Ammon's horn (tissue), 1 donor: ENCODE data around the gene VASH2.

Experiments
- DNase-seq: peaks from one replicate; pipeline ENCODE4 v3.0.0-alpha.2; 2016; ENCODE audit warnings: low spot score

VASH2 gene

GRCh38 chr1:212930986-212931678, 19.2 kb upstream of the VASH2 start:
- no peak for DNase-seq

GRCh38 chr1:212933815-212934471, 16.4 kb upstream of the VASH2 start:
- DNase-seq: no peak

GRCh38 chr1:212935387-212935981, 14.9 kb upstream of the VASH2 start:
- DNase-seq: no peak

DNA sequence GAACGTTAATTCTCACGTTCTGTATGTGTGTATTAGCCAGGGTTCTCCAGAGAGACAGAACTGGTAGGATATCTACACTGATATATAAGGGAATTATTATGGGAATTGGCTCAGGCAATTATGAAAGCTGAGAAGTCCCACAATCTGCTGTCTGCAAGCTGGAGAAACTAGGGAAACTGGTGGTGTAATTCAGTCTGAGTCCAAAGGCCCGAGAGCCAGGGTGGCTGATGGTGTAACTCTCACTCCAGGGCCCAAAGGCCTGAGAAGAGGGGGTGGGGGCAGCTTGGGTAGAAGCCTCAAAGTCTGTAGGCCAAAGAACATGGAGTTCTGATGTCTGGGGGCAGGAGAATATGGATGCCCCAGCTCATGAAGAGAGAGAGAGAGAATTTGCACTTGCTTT, 13.3 kb upstream of the VASH2 start:
- no peak for DNase-seq

DNA sequence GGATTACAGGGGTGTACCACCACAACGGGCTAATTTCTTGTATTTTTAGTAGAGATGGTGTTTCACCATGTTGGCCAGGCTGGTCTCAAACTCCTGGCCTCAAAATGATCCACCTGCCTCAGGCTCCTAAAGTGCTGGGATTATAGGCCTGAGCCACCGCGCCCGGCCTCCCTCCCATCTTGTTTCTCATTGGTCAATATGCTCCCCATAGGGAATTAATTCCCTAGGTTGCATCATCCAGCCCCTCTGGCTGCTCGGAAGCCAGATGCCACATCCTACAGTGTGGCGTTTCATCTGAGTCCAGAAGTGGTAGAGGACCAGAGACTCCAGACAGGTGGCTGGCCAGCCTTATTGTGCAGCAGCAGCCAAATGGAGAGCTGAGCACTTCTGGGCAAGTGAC, 11.5 kb upstream of the VASH2 start:
- no peak for DNase-seq

DNA sequence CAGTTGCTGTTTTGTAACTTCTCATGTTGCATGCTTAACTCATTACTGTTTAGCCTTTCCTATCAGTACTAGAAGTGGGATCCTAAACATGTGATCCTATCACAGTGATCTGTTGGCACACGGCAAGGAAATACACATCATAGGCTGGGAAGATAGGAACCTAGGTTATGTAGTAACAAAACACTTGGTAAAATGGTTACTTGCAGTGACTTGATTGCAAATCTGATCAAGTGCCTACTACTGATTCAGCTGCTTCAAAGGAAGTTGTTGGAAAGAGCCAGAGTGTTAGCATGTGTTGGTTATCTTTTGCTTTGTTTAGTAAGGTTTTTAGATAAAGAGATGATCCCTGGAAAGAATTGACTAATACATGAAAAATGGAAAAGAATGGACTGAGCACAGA, 8.9 kb upstream of the VASH2 start:
- no peak for DNase-seq

DNA sequence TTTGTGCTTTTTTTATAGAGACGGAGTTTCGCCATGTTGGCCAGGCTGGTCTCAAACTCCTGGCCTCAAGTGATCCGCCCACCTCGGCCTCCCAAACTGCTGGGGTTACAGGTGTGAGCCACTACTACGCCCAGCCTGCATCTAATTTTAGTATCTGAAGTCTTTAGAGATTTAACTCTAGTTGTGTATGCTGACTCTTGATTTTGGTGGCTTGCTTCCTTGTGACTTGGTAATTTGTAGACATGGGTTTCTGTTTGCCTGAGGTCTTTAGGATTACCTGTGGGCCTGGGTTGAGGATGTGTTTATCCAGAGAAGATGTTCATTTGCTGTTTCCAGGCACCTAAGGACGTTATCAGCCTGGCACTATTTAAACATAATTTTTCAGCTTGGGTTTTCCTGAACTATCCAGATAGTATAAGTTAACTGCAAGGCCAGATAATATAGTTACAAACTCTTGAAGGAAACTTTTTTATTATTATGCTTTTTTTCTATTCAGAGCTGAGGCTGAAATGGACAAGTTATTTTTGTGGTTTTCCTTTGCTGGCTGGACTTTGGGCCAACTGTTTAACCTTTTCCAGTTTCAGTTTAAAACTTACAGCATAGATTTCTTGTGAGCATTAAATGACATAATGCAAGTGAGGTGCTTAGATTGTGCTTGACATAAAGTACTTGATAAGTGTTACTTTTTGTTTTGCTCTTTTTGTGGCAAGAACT, 7.5 kb upstream of the VASH2 start:
- no peak for DNase-seq

DNA sequence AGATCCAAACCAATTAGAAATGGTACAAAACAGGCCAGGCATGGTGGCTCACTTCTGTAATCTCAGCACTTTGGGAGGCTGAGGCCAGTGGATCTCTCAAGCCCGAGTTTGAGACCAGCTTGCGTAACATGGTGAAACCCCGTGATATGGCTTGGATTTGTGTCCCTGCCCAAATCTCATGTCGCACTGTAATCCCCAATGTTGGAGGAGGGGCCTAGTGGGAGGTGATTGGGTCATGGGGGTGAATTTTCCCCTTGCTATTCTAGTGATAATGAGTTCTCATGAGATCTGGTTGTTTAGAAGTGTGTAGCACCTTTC, 7.0 kb upstream of the VASH2 start:
- no peak for DNase-seq

DNA sequence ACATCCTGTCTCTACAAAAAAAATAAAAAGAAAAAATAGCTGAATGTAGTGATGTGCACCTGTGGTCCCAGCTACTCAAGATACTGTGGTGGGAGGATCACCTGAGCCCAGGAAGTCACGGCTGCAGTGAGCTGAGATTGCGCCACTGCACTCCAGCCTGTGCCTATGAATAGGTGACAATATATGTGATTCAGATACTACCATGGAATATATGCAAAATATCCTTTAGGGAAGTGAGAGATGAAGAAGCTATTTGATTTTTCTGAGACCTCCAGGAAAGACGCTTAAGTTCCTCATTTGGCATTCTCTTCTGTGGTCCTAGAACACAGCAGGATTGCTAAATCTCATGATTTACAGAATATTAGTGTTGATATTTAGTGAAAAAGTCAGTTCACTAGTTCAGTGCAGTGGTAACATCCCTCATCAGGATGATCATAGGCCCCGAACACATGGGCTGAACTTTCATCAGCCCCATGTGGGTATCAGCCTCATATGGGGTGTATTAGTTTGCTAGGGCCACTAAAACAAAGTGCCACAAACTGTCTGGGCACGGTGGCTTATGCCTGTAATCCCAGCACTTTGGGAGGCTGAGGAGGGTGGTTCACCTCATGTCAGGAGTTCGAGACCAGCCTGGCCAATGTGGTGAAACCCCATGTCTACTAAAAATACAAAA, 6.0 kb upstream of the VASH2 start:
- DNase-seq: no peak

DNA sequence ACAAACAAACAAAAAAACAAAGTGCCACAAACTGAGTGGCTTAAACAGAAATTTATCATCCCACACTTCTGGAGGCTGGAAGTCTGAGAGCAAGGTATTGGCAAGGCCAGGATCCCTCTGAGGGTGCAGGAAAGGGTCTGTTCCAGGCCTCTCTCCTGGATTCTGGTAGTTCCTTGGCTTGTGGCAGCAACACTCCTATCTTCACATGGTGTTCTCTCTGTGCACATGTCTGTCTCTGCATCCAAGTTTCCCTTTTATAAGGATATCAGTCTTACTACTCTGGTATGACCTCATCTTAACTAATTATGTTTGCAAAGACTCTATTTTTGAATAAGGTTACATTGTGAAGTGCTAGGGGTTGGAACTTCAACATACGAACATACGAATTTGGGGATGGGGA, 5.3 kb upstream of the VASH2 start:
- DNase-seq: no peak

- DNase-seq: no peak
Measured at GRCh38 chr1:212945463-212946160, 4.7 kb upstream of the VASH2 start.

GRCh38 chr1:212946872-212947271, 3.5 kb upstream of the VASH2 start:
- DNase-seq: no peak

GRCh38 chr1:212949771-212950170, 570 bp upstream of the VASH2 start:
- DNase-seq: no peak

- DNase-seq: no peak
Measured at GRCh38 chr1:212951126-212951946, 995 bp downstream of the VASH2 start.

DNA sequence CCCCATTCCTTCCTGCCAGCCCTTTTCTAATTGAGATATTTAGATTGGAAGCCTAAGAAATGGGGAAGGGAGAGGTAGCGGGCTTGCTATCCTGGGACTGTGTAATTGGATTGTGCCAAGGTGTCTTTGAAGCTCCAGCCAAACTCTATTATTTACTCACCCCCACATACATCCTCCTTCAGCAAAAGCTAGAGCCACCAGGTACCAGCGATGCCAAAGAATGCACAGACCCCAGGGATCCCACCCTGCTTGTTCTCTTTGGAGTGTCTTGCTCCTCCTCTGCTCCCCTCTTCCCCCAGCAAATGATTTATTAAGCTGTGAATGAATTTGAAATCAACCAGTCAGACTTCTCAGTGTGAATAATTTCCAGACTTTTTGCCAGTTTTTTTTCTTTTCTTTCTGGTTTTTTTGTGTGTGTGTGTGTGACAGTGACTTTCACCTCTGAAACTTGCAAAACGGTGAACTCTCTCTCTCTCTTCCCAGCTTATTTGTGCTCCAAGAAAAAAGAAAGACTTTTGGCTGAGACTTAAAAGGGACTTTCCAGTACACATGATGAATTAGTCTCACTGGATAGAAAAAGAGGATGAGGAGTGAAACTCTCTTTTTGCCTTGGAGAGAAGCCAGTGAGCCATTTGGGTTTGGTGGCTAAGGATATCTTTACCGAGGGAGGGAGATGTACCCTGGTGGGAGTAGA, 1.8 kb downstream of the VASH2 start:
- no peak for DNase-seq

DNA sequence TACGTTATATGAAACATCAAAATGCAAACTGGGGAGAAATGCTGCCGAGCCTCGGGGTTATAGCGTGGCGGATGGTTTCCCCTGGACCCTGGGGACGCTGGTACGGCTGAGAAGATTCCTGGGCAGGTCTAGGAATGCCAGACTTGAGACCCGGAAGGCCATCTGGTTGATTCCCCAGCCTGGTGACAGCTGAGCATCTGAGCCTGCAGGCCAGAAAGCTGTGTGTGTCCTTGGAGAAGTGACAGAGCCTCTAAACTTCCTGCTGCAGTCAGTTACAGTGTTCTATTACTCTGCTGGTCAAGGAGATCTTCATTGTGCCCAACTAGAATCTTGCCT, 2.3 kb downstream of the VASH2 start:
- no peak for DNase-seq

DNA sequence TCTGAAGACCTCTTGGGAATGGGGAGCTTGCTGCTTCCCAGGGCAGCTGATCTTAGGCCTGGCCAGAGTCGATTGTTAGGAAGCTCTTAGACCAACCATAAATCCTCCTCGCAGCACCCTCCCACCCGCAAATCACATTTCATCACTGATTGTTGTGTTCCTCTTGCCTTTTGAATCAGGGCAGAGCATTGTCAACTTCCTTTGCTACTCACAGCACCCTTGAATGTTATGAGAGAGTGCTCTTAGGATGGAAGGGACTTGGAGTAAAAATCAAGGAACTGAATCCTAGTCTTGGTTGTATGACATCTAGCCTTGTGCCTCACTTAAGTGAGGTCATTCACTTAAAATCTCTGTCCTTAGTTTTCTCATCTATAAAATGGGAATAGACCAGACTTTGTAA, 3.0 kb downstream of the VASH2 start:
- DNase-seq: no peak

- no peak for DNase-seq
Measured at GRCh38 chr1:212954514-212954913, 4.2 kb downstream of the VASH2 start.

DNA sequence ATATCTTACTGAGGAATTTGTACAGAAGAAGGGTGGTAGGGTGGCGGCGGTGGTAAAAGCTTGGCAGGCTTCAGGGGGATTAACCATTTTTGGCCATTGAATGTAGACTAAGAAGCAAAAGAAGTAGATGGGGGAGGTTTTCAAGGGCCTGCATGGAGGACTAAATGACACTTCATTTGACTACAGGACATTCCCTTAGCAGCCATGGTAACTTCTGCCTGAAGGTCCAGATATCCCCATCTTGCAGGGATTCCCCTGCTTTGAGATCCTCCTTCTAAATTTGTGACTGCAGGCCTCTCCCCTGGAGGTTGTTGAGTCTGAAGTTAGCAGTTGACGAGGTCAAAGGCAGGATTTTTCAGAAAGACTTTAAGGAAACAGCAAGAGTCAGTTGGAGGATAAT, 4.8 kb downstream of the VASH2 start:
- no peak for DNase-seq

DNA sequence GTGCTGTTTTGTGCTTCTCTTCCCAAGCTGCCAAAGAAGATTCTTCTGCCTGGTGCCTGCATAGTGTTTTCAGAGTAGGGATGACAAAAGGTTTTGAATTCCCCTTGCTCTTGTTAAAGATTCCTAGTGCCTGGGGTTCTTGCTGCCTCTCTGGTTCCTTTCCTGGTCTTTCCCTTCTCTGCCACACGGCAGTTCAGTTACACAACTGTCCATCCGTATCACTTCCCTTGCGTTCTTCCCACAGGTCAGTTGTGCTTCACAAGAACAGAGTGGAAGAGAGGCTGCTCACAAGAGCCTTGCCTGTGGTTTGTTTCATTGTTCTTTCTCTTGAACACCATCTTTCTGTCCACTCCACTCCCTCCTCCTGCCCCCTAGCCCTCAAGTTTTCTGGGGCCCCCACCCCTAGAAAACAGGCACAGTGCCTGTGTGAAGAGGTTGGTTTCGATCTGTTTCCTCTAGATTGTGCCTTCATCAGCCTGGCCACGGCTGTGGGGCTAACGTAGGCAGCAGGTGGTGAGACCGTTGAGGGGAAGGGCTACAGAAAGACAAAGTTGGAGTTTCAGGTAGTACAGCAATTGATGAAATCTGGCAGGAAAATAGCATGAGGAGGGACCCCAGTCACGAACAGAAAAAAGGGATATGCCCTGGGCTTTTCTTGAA, 5.8 kb downstream of the VASH2 start:
- no peak for DNase-seq
